Sigmoid colon (tissue), 7 donors: Measurements from ENCODE around the gene KMT2D. TPM values are rescaled to one million over a fixed set of nuclear protein-coding genes. Genes with fewer than 3 reads are reported as not detected.
A peak's percentile ranks its signal among the peaks of the same experiment; 100 is the strongest.

Source experiments
- DNase-seq: peaks from one replicate; pipeline ENCODE4 v3.0.0-alpha.2; 2019
- H3K27ac ChIP-seq, 4 donors: fragments of 200-600 bp; sonication (generic); one replicate each; pipeline ENCODE4 v1.5.1; 2016 to 2019; ENCODE audit warnings: mild to moderate bottlenecking in 1 of 4
- H3K27me3 ChIP-seq, 3 donors: fragments of 200-600 bp; sonication (generic); one replicate each; pipeline ENCODE4 v1.5.1; 2019; ENCODE audit warnings: mild to moderate bottlenecking in 1 of 3
- H3K36me3 ChIP-seq, 4 donors: fragments of 200-600 bp; sonication (generic); one replicate each; pipeline ENCODE4 v1.5.1; 2016 to 2019
- H3K4me1 ChIP-seq, 4 donors: fragments of 200-600 bp; sonication (generic); one replicate each; pipeline ENCODE4 v1.5.1; 2017 to 2019
- H3K4me3 ChIP-seq, 4 donors: fragments of 200-600 bp; sonication (generic); one replicate each; pipeline ENCODE4 v1.5.1; 2017 to 2019; ENCODE audit warnings: mild to moderate bottlenecking in 2 of 4, moderate library complexity in 1 of 4
- H3K9me3 ChIP-seq, 4 donors: fragments of 200-600 bp in 3 of 4; sonication (generic) in 3 of 4; one replicate each; pipeline versions ENCODE4 v1.5.1 to v1.6.1; 2013 to 2019
- EP300 ChIP-seq, 4 donors: sonication (generic); formaldehyde crosslinking; IDR thresholded peaks; one replicate each; pipeline ENCODE4 v1.6.1; 2017; ENCODE audit warnings: antibody characterized with exemption in 4 of 4
- POLR2A ChIP-seq, 2 donors: fragments of 450-650 bp; IDR thresholded peaks; one replicate each; pipeline ENCODE4 v1.6.1; 2016; ENCODE audit warnings: antibody characterized with exemption in 2 of 2, mild to moderate bottlenecking in 2 of 2, moderate library complexity in 2 of 2
- POLR2AphosphoS5 ChIP-seq, 4 donors: sonication (generic); formaldehyde crosslinking; IDR thresholded peaks; one replicate each; pipeline ENCODE4 v1.6.1; 2017; ENCODE audit warnings: antibody characterized with exemption in 4 of 4
- WGBS, 2 donors: extraction: QIAGEN DNeasy Blood & Tissue Kit; methylation state at CpG; one replicate each; pipeline ENCODE4 v1.1.7; 2013; 5-methylcytosine and 5-hydroxymethylcytosine counted together
- intact Hi-C: fragments of 100-400 bp; cut with DNase I; formaldehyde crosslinking; loops from one replicate; pipeline ENCODE4 v1.15.1; 2023
- polyA plus RNA-seq, 3 donors: library from polyadenylated mRNA; stranded (reverse); fragments of 200-250 nt; gene quantifications; one replicate each; pipeline ENCODE4 v1.2.3, GENCODE V29; 2013
- total RNA-seq, 4 donors: library from RNA; depleted of rRNA; stranded (reverse); fragments of >200 nt; gene quantifications; one replicate each; pipeline ENCODE4 v1.1.0, GENCODE V29; 2016
- TF ChIP-seq, protein P1 (sequence below), 4 experiments: fragments of 450-650 bp in 3 of 4; fragments of 200-600 bp in 1 of 4; IDR thresholded peaks; one replicate each; pipeline ENCODE4 v1.5.1; 2016 to 2019; ENCODE audit warnings: antibody characterized with exemption in 4 of 4, mild to moderate bottlenecking in 3 of 4, moderate library complexity in 2 of 4
- donor health status: healthy with polysubstance abuse.
- donor health status: Bipolar disorder and iron deficiency.
- donor health status: healthy.

Gene KMT2D
- total and polyA plus RNA-seq, 7 donors: 1.8 to 61.8 (median 23.7) TPM

DNA sequence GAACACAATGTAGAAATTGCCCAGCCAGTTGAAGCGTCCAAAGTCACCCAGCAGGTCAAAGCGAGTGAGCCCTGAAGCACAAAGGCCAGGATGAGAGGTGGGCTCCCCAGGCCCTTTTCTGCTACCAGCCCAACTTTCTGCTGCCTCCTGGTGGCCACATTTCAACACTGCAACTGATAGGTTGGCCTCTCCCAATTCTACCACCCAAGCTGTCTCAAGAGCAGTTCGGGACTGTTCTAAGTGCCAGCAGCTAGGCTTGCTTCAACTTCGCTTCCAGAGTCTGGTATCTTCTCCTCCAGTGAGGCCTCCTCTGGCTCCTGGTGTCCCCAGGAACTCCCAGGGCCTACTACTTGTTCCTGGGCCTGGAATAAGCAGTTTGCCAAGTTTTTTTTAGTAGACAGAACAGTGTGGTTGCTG is 37.4 kb upstream of the KMT2D start:
- peaks cover 34 to 72% (median 58%) of the 10 kb centered on the region in 4 donors for H3K36me3 ChIP-seq

GRCh38 chr12:49097381-49097780 is 36.8 kb upstream of the KMT2D start:
- Histone ChIP-seq H3K27me3 (peaks cover 19 to 27% (median 22%) of the 10 kb centered on the region in 3 donors), H3K27ac (no peak overlapping the region), H3K36me3 (peaks cover 28 to 66% (median 52%) of the 10 kb centered on the region in 4 donors), H3K9me3 (no peaks in the 10 kb centered on the region), H3K4me1 (peaks cover 0 to 21% (median 18%) of the 10 kb centered on the region in 4 donors), H3K4me3 (no peak overlapping the region)
- intact Hi-C loops: no loop called here
- 90 to 94% methylated on average over 3 of the region's 3 CpGs for WGBS, 2 donors
- no peak for DNase-seq
- TF ChIP-seq POLR2AphosphoS5 (IDR thresholded peaks at IDR 0.05): no peak
- TF ChIP-seq POLR2A (IDR thresholded peaks at IDR 0.05): no peak
- TF ChIP-seq EP300 (IDR thresholded peaks at IDR 0.05): no peak
- TF ChIP-seq, protein P1, sequence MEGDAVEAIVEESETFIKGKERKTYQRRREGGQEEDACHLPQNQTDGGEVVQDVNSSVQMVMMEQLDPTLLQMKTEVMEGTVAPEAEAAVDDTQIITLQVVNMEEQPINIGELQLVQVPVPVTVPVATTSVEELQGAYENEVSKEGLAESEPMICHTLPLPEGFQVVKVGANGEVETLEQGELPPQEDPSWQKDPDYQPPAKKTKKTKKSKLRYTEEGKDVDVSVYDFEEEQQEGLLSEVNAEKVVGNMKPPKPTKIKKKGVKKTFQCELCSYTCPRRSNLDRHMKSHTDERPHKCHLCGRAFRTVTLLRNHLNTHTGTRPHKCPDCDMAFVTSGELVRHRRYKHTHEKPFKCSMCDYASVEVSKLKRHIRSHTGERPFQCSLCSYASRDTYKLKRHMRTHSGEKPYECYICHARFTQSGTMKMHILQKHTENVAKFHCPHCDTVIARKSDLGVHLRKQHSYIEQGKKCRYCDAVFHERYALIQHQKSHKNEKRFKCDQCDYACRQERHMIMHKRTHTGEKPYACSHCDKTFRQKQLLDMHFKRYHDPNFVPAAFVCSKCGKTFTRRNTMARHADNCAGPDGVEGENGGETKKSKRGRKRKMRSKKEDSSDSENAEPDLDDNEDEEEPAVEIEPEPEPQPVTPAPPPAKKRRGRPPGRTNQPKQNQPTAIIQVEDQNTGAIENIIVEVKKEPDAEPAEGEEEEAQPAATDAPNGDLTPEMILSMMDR (IDR thresholded peaks at IDR 0.05): no peak

More for the DNA sequence above, 37.4 kb upstream of the KMT2D start:
- intact Hi-C loops: no loop called here
- Histone ChIP-seq H3K27ac (no peak overlapping the region), H3K27me3 (peaks cover 13 to 20% (median 15%) of the 10 kb centered on the region in 3 donors), H3K4me3 (no peak overlapping the region), H3K9me3 (no peaks in the 10 kb centered on the region), H3K4me1 (peaks cover 0 to 16% (median 14%) of the 10 kb centered on the region in 4 donors)
- no peak for TF ChIP-seq POLR2AphosphoS5 (IDR thresholded peaks at IDR 0.05)
- TF ChIP-seq, protein P1 (IDR thresholded peaks at IDR 0.05): peak; percentile 41 to 86 (median 72)
- 69 to 70% methylated on average over 4 of the region's 4 CpGs for WGBS, 2 donors
- no peak for DNase-seq

DNA sequence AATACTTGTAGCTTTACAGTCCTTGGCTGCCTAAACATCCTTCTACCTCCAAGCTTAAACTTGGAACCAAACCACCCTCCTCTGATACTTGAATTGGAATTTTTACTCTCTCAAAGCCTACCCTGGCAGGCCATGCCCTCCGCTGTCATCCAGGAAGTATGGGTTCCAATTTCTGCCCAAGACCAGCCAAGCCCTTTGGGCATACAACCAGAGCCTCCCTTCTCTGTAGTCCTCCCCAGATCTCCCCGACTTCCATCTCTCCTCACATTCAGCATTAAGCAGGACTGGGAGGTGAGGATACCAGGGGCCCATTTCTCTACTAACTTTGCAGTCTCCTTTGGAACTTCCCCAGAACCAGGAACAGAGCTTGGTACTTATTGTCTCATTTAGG is 34.4 kb upstream of the KMT2D start:
- intact Hi-C loops: no loop called here
- peaks cover 0 to 44% (median 40%) of the 10 kb centered on the region in 4 donors for H3K4me1 ChIP-seq
- 59 to 86% methylated on average over 2 of the region's 2 CpGs for WGBS, 2 donors
- TF ChIP-seq POLR2A (IDR thresholded peaks at IDR 0.05): no peak
- TF ChIP-seq POLR2AphosphoS5 (IDR thresholded peaks at IDR 0.05): peak in 2 of 4 donors; percentile 4 to 40
- no peak overlapping the region for H3K4me3 ChIP-seq
- H3K27ac ChIP-seq: peak overlapping the region in 1 of 4 donors; percentile 2
- H3K36me3 ChIP-seq: peaks cover 3 to 42% (median 27%) of the 10 kb centered on the region in 4 donors
- no peak for DNase-seq
- peaks cover 43 to 51% (median 46%) of the 10 kb centered on the region in 3 donors for H3K27me3 ChIP-seq
- no peaks in the 10 kb centered on the region for H3K9me3 ChIP-seq

- Histone ChIP-seq H3K4me3 (peak within 1 kb of the TSS in 3 of 4 donors; percentile 15 to 34 (median 29)), H3K36me3 (peaks cover 0 to 36% (median 21%) of the 10 kb centered on the region in 4 donors), H3K4me1 (peaks cover 0 to 50% (median 46%) of the 10 kb centered on the region in 4 donors), H3K27ac (peak within 1 kb of the TSS in 1 of 4 donors; percentile 2), H3K9me3 (no peaks in the 10 kb centered on the region), H3K27me3 (peaks cover 48 to 57% (median 52%) of the 10 kb centered on the region in 3 donors)
- WGBS, 2 donors: 1 to 4% methylated on average over 49 of the region's 49 CpGs
- intact Hi-C loops: no loop called here
- no peak for DNase-seq
- peak in 2 of 4 donors; percentile 19 to 43 for TF ChIP-seq POLR2AphosphoS5 (IDR thresholded peaks at IDR 0.05)
- TF ChIP-seq, protein P1 (IDR thresholded peaks at IDR 0.05): no peak
- no peak for TF ChIP-seq POLR2A (IDR thresholded peaks at IDR 0.05)
- no peak for TF ChIP-seq EP300 (IDR thresholded peaks at IDR 0.05)
Observed at GRCh38 chr12:49094160-49094974, 33.8 kb upstream of the KMT2D start, which contains the start of gene DHH. Gene DHH (minus strand): TSS chr12:49094801. CDS start chr12:49094512, 289 bp downstream.

DNA sequence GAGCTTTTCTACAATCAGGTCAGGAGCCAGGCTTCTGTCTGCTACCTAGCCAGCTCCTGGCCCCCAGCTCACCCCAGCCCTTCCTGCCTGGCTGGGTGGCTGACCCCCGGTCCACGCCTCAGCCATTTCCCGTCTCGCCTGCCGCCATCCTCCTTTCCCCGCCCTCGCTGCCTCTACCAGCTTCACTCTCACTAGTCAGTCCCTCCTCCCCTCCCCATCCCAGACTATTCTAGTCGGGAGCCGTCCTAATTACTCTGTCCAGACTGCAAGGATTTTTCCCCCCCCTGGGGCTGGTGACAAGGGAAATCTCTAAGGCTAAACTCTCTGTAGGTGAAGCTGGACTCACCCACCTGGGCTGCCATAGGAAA is 33.2 kb upstream of the KMT2D start:
- H3K4me3 ChIP-seq: peak overlapping the region in 3 of 4 donors; percentile 15 to 34 (median 29)
- H3K27me3 ChIP-seq: peaks cover 52 to 63% (median 58%) of the 10 kb centered on the region in 3 donors
- intact Hi-C loops: no loop called here
- peaks cover 0 to 31% (median 17%) of the 10 kb centered on the region in 4 donors for H3K36me3 ChIP-seq
- peaks cover 0 to 56% (median 47%) of the 10 kb centered on the region in 4 donors for H3K4me1 ChIP-seq
- TF ChIP-seq POLR2AphosphoS5 (IDR thresholded peaks at IDR 0.05) (no peak), EP300 (IDR thresholded peaks at IDR 0.05) (no peak), POLR2A (IDR thresholded peaks at IDR 0.05) (no peak)
- TF ChIP-seq, protein P1 (IDR thresholded peaks at IDR 0.05): no peak
- 2 to 4% methylated on average over 9 of the region's 9 CpGs for WGBS, 2 donors
- no peaks in the 10 kb centered on the region for H3K9me3 ChIP-seq
- H3K27ac ChIP-seq: no peak overlapping the region
- DNase-seq: no peak
